GM10847 (cell line): ENCODE data around the gene KCNIP1.

Source experiments
- POLR2A ChIP-seq: IDR thresholded peaks from 2 replicates; pipeline ENCODE4 v1.6.1; 2011; ENCODE audit not compliant: insufficient read length; ENCODE audit errors: extremely low read depth

Gene KCNIP1

DNA sequence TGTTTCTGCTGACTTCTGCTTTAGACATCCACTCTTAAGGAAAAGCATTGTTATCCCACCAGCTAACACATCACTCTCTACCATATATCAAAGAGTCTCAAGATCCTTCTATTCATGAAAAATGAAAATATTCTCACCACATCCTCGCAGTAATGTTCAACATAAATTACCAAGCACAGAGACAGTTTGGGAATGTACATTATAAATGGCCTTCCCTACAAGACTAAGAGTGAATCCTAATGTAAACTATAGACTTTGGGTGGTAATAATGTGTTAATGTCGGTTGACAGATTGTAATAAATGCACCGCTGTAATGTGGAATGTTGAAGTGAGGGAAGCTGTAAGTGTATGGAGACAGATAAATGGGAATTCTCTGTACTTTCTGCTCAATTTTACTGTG lies 27.1 kb upstream of the KCNIP1 start:
- no peak for TF ChIP-seq POLR2A

DNA sequence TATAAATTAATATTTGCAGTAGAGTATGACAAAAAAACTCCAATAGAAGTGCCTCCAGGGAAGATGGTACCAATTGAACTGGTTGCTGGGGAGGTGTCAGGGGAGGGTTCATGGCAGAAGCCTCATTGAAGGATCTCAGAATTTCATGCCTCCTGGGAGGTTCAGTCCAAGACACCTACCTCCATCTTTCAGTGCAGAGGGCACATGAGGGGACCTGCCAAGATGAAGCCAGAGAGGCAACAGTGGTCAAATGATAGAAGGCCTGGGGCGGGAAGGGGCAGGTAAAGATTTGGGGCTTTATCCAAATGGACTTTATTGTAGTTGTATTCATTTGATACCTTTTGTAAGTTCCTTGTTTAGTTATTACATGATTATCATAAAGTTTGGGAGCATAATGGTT lies 25.9 kb upstream of the KCNIP1 start:
- no peak for TF ChIP-seq POLR2A

DNA sequence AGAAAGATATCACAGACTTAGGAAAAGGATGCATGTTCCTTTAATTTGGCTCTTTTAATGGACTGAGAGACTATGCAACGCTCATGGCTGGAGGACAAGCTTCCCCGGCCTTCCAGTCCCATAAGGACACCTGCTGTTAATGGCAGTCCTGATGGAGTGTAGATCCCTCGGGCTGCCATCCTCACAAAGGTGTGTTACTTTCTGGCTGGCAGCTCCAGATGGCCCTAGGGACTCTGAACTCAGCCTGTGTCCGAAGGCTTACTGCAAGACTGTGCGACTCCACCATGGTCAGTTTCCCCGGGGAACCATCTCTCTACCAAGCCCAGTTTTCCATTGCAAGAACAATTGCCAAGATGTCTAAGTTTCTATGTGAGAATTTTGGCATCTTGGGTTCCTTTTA lies 25.5 kb upstream of the KCNIP1 start:
- TF ChIP-seq POLR2A: no peak

DNA sequence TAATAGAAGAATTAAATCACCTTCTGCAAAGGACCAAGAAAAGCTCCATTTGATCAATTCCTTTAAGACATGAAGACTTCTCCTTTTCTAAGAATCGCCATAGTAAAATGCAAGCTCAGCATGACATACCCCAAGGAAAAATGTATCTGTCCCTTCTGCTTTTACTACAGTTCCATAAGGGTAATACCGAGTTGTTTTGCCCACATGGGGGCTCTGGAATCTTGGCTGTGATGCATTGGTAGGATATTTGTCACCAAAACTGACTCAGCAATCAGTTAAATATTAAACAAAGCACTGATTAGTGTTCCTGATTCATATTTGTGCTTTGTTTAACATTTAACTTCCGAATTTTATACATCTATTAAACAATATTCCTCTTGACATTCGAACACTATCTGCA lies 24.3 kb upstream of the KCNIP1 start:
- no peak for TF ChIP-seq POLR2A

DNA sequence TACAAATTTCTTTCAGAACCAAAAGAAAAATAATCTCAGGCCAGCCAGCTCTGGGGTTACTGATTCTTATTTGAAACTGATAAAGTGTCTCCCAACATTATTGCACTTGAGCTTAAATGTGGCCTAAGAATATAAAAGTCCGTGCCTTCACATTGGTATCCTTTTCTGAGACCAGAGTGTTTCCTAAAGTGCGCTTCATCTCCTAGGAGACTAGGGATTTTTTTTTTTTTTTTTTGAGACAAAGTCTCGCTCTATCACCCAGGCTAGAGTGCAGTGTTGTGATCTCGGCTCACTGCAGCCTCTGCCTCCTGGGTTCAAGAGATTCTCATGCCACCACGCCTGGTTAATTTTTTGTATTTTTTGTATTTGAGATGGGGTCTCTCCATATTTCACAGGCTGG lies 23.6 kb upstream of the KCNIP1 start:
- no peak for TF ChIP-seq POLR2A

DNA sequence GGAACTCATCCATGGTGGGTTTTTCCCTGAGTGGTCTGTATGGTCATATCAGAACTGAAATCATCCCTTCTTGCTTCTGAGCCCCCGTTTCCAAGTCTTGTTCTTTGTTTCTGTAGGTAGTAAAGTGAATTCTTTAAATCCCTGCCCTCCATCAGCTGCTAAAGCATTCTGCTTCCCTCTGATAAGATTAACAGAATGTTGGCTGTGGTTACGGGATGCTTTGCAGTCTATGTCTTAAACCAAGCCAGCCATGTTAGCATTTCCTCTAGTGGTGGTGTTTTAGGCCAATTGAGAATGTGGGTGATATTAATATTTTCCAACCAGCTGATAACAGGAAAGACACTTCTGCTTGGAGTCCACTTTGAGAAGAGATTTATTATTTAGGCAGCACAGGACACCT lies 22.0 kb upstream of the KCNIP1 start:
- TF ChIP-seq POLR2A: no peak

DNA sequence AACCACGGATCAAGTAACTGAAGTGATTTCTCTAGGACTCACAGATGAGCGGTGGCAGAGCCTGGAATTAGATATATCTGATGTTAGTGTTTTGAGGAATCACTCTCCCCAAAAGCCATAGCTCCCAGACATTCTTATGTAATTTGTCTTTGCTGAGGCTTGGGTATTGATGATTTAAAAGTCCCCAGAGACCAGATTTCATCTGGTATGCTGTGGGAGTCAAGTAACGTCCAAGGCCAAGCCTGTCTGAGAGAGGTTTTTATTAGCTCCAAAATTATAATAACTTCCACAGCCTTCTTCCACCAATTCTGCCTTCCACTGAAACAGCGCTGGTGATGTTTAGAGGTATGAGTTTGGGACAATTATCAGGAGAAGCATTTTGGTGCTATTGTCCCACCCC lies 21.3 kb upstream of the KCNIP1 start:
- no peak for TF ChIP-seq POLR2A

DNA sequence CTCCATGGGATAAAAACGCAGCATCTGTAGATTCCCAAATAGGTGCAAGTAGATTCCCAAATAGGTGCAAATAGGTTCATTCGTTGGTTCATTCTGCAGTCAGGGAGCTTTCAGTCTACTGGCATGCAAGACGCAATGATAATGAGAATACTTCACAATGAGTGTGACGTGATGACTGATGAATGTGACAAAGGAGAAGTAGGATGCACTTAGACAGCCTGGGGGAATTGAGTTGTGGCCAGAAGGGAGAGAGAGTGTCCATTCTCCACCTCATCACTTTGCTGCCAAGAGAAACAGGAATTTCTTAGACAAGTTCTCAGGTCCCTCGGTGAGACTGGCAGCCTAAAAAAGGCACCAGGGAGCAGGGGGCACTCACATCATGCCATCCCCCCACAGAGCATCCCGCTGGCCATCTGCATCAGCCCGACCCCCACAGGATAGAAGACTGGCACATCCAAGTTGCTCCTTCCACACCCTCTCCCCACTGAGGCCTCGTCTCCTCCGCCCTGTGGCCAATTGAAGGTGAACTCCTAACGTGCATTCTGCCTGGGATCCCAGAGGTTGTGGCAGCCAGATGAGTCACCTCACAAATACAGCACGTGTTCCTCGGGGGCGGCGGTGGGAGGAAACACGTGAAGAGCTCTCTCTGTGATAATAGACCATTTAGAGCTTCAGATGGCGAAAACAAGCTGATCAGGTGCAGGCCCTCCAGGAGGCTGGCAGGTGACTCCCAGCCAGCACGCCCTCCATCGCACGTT lies 19.9 kb upstream of the KCNIP1 start:
- no peak for TF ChIP-seq POLR2A

DNA sequence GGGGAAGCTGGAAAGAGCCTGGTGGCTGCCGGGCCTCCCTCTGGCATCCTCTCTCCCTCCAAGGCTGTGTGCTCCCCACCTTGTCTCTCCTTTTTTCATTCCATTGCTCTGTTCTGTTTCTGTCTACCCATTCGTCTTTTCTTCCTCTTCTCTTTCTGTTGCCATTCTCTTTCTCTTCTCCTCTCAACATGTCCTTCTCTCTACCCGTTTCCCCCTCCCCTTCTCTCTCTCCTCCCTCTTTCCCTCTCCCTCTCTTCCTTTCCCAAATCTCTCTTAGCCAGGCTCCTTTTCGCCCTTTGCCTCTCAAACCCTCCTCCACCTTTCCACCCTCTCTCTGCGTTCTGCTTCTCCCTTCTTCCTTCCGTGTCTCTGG lies 19.4 kb upstream of the KCNIP1 start:
- TF ChIP-seq POLR2A: no peak

DNA sequence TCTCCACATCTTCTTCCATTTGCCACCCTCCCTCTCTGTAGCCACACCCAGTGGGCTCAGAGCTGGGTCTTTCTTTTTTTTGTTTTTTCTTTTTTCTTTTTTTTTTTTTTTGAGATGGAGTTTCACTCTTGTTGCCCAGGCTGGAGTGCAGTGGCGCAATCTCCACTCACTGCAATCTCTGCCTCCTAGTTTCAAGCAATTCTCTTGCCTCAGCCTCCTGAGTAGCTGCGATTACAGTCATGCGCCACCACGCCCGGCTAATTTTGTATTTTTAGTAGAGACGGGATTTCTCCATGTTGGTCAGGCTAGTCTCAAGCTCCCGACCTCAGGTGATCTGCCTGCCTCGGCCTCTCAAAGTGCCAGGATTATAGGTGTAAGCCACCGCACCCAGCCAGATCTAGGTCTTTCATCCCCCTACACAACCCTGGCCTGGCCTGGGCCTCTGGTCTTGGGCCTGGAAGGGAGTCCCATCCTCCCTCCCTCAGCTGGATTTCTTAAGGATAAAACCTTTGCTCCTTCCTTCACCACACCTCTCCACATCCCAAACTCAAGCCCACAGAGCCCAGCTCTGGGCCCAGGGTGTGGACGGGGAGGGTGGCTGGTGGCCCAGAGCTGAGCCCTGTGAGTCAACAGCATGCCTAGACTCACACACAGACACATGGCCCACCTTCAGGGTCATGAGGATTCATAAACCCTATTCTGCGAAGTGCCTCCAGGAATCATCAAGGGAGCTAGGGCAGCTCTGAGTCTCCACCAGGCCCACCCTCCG lies 18.8 kb upstream of the KCNIP1 start:
- TF ChIP-seq POLR2A: no peak

DNA sequence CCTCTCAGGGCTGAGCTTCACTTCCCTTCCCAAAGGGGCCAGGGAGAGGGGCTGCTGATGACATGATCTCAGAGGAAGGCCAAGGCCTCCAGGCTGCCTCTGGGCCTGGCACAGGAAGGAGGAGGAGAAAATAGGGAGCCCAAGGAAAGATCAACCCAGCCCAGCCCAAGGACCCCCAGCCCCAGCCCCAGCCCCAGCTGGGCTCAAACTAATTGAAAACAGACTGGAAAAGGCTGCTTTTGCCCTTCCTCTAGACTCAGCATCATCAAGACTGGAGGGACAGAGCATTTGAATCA lies 18.3 kb upstream of the KCNIP1 start:
- no peak for TF ChIP-seq POLR2A

DNA sequence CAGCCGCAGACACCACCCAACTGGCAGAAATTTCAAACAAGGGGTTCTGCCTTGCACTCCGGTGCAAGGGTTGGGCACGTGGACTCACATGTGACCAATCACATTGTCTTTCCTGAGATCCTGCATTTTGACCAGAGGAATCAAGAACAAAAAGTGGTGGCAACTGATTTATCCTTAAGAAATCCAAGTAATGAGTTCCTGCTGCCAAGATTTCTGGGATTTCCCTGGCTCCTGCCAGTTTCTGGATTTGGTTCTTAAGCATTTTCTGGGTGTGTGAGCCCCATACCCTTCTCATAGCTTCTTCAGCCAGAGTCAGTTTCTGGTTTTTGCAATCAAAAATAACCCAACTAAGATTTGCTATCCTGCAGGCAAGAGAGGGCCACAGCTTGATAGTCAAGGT lies 17.4 kb upstream of the KCNIP1 start:
- TF ChIP-seq POLR2A: no peak

DNA sequence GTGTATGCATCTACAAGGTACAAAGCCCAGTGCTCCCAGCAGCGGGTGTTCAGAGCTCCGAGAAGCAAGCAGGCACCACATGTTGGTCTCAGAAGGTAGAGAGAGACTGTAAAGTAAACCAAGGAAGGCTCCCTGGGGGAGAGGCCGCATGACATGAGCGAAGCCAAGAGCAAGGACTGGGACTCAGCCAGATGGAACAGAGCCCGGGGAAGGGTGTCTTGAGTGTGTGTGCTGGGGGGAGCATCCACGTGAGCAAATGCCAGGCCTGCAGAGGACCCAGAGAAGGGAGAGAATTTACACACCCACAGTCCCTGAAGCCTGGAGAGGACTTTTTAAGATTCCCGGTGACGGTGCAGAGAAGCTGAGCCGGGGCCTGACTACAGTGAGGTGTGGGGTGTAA lies 15.2 kb upstream of the KCNIP1 start:
- no peak for TF ChIP-seq POLR2A

DNA sequence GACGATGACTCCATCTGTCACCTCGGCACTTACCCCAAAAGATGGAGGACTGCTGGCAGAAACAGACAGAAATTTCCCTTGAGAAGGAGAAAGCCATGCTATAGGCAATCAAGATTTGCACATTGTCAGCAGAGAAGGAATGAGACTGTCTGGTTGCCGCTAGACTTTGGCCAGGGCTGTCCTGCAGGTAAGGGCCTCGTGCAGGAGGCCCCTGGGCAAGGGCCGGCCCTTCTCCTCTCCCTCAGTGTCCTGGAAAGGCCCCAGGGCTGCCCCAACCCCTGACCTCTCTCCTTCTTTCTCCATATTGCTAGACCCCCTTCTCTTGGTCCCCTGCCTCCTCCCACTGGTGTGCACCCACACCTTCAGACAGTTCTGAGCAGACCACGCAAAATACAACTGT lies 14.6 kb upstream of the KCNIP1 start:
- no peak for TF ChIP-seq POLR2A

DNA sequence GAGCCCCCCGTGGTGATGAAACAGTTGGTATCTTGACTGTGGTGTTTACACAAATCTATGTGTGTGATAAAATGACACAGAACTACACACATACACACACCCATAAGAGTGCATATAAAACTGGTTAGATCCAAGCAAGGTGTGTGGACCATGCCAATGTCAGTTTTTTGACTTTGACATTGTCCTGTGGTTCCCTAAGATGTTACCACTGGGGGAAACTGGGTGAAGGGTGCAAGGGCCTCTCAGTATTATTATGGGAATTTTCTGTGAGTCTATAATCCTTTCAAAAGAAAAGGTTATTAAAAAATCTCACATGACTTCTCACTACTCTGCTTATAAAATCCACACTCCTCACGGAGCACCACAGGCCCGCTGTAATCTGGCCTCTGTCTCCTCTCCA lies 13.4 kb upstream of the KCNIP1 start:
- TF ChIP-seq POLR2A: no peak

DNA sequence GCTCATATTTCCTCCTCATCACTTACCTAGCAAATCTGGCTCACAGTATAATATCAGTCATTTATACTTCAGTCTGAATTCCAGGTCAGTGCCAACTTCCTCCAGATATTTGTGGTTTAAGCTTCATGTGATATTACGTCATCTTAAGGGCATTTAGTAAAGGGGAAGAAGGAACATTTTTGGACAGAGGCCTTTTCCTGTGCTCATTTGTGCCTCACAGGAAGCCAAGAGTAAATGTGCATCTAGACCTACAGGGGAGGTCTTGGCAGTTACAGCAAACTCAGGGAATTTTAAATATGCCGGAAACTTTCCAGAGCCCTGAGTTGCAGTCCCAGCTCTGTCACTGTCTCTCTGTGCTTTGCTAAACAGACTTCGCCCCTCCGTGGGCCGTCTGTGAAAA lies 12.3 kb upstream of the KCNIP1 start:
- TF ChIP-seq POLR2A: no peak
